HK-2 (cell line): ENCODE data around the gene PKLR.
"Not testable (repeated sequence)": the region's sequence is repeated elsewhere in the genome, so short reads cannot be mapped to it uniquely, and the experiment has no call there.

Source experiments
- DNase-seq: peaks from one replicate; pipeline ENCODE4 v3.0.0-alpha.2; 2018; ENCODE audit not compliant: unreplicated experiment

The PKLR gene

GRCh38 chr1:155301342-155301841, at the start of gene PKLR:
Gene PKLR, minus strand, starts transcription at chr1:155301438. Its CDS starts 43 bp downstream, at chr1:155301395.
- no peak for DNase-seq

- no peak for DNase-seq
These were observed 41.6 kb upstream of the PKLR start for GRCh38 chr1:155342842-155343241.

- DNase-seq = no peak
These were observed 38.4 kb upstream of the PKLR start for GRCh38 chr1:155339515-155340097.

- DNase-seq = no peak
These were observed 33.7 kb upstream of the PKLR start for GRCh38 chr1:155334962-155335361.

- no peak for DNase-seq
These were observed 28.9 kb upstream of the PKLR start for GRCh38 chr1:155329980-155330598.

- not testable (repeated sequence) for DNase-seq
These were observed 27.6 kb upstream of the PKLR start for GRCh38 chr1:155328856-155329255.

GRCh38 chr1:155327981-155328380, 26.7 kb upstream of the PKLR start:
- no peak for DNase-seq

- DNase-seq = no peak
These were observed 25.4 kb upstream of the PKLR start for GRCh38 chr1:155326631-155327037.

- DNase-seq = no peak
These were observed 24.8 kb upstream of the PKLR start for GRCh38 chr1:155326020-155326526.

- no peak for DNase-seq
These were observed 24.3 kb upstream of the PKLR start for GRCh38 chr1:155325603-155325893.

- DNase-seq = peak; percentile 76
These were observed 23.7 kb upstream of the PKLR start for GRCh38 chr1:155324717-155325602.

- peak; percentile 97 for DNase-seq
These were observed 22.9 kb upstream of the PKLR start for GRCh38 chr1:155324037-155324716.

- DNase-seq = peak; percentile 91
These were observed 22.4 kb upstream of the PKLR start for GRCh38 chr1:155323729-155324036.

GRCh38 chr1:155322953-155323728, 21.9 kb upstream of the PKLR start:
- DNase-seq = peak; percentile 98

- DNase-seq = no peak
These were observed 21.3 kb upstream of the PKLR start for GRCh38 chr1:155322571-155322952.

GRCh38 chr1:155321639-155322503, 20.6 kb upstream of the PKLR start:
- DNase-seq = no peak

GRCh38 chr1:155320661-155321617, 19.7 kb upstream of the PKLR start, which contains the start of gene RUSC1:
Gene RUSC1, plus strand, starts transcription at chr1:155320894. Its CDS starts 880 bp downstream, at chr1:155321774.
- DNase-seq = no peak

GRCh38 chr1:155320252-155320651, 19.0 kb upstream of the PKLR start:
- DNase-seq = no peak

GRCh38 chr1:155319536-155319935, 18.3 kb upstream of the PKLR start:
- DNase-seq = no peak
